Measurements from ENCODE around the gene SIPA1. TPM values are rescaled to one million over a fixed set of nuclear protein-coding genes. Genes with fewer than 3 reads are reported as not detected.

The SIPA1 gene
- total RNA-seq, 2 donors from 2014 or later = 47.9 to 69.8 TPM

GRCh38 chr11:65661599-65662246 lies 23.8 kb downstream of the SIPA1 start:
- no peak for ATAC-seq (ENCODE audit: insufficient number of reproducible peaks, low FRiP score, low read depth)
- no peak for DNase-seq (ENCODE audit: low spot score)

GRCh38 chr11:65662247-65662798 lies 24.4 kb downstream of the SIPA1 start:
- H3K4me1 ChIP-seq (ENCODE audit: control insufficient read depth in 1 of 2, low read depth in 2 of 2) = peaks cover 14 to 25% of the 10 kb centered on the region in 2 donors
- DNase-seq (ENCODE audit: low spot score) (no peak), ATAC-seq (ENCODE audit: insufficient number of reproducible peaks, low FRiP score, low read depth) (peak; percentile 1)
- H3K27ac ChIP-seq = peak overlapping the region; percentile 98 to 99
- H3K9me3 ChIP-seq = no peaks in the 10 kb centered on the region
- peaks cover 41% of the 10 kb centered on the region for H3K36me3 ChIP-seq
- no peak for TF ChIP-seq CTCF (IDR thresholded peaks at IDR 0.05)
- no peaks in the 10 kb centered on the region for H3K27me3 ChIP-seq (replicated peaks; ENCODE audit: insufficient read depth)
- H3K4me3 ChIP-seq = peak overlapping the region; percentile 93

More at GRCh38 chr11:65661599-65662246, 23.8 kb downstream of the SIPA1 start:
- no peaks in the 10 kb centered on the region for H3K27me3 ChIP-seq (replicated peaks; ENCODE audit: insufficient read depth)
- H3K27ac ChIP-seq = peak overlapping the region; percentile 98 to 99
- H3K4me1 ChIP-seq (ENCODE audit: control insufficient read depth in 1 of 2, low read depth in 2 of 2) = peaks cover 14 to 25% of the 10 kb centered on the region in 2 donors
- peaks cover 47% of the 10 kb centered on the region for H3K36me3 ChIP-seq
- peak overlapping the region; percentile 93 for H3K4me3 ChIP-seq
- no peak for TF ChIP-seq CTCF (IDR thresholded peaks at IDR 0.05)
- no peaks in the 10 kb centered on the region for H3K9me3 ChIP-seq

GRCh38 chr11:65662799-65663638 lies 25.1 kb downstream of the SIPA1 start, which contains the start of gene RELA:
TSS of gene RELA (minus strand) at chr11:65662916. CDS start at chr11:65662832, 84 bp downstream.
- H3K36me3 ChIP-seq = peaks cover 34% of the 10 kb centered on the region
- peaks cover 14 to 25% of the 10 kb centered on the region in 2 donors for H3K4me1 ChIP-seq (ENCODE audit: control insufficient read depth in 1 of 2, low read depth in 2 of 2)
- ATAC-seq (ENCODE audit: insufficient number of reproducible peaks, low FRiP score, low read depth) (peak; percentile 70), DNase-seq (ENCODE audit: low spot score) (peak; percentile 81)
- TF ChIP-seq CTCF (IDR thresholded peaks at IDR 0.05) = no peak
- no peaks in the 10 kb centered on the region for H3K9me3 ChIP-seq
- no peaks in the 10 kb centered on the region for H3K27me3 ChIP-seq (replicated peaks; ENCODE audit: insufficient read depth)
- peak within 1 kb of the TSS; percentile 93 for H3K4me3 ChIP-seq
- peak within 1 kb of the TSS; percentile 98 to 99 for H3K27ac ChIP-seq

GRCh38 chr11:65663639-65664200 lies 25.8 kb downstream of the SIPA1 start:
- DNase-seq (ENCODE audit: low spot score) (no peak), ATAC-seq (ENCODE audit: insufficient number of reproducible peaks, low FRiP score, low read depth) (peak; percentile 11)
- Histone ChIP-seq H3K9me3 (no peaks in the 10 kb centered on the region), H3K4me1 (ENCODE audit: control insufficient read depth in 1 of 2, low read depth in 2 of 2) (peaks cover 14 to 25% of the 10 kb centered on the region in 2 donors), H3K27ac (peak overlapping the region; percentile 98 to 99), H3K36me3 (peaks cover 27% of the 10 kb centered on the region), H3K27me3 (replicated peaks; ENCODE audit: insufficient read depth) (no peaks in the 10 kb centered on the region), H3K4me3 (peak overlapping the region; percentile 93)
- no peak for TF ChIP-seq CTCF (IDR thresholded peaks at IDR 0.05)
